ENCODE results near the gene CSDE1.
A peak's percentile ranks its signal among the peaks of the same experiment; 100 is the strongest.

Gene CSDE1

GRCh38 chr1:114700036-114700600 is 57.7 kb downstream of the CSDE1 start:
- no peak for DNase-seq

GRCh38 chr1:114696810-114697209 is 61.0 kb downstream of the CSDE1 start:
- no peak for DNase-seq

- DNase-seq = no peak
Measured at GRCh38 chr1:114695430-114696058, 62.2 kb downstream of the CSDE1 start, which contains the start of gene AMPD1. AMPD1 (minus strand) TSS chr1:114695546; CDS start chr1:114695471, 75 bp downstream.

- no peak for DNase-seq
Measured at GRCh38 chr1:114694540-114695310, 63.1 kb downstream of the CSDE1 start.

GRCh38 chr1:114692947-114693346 is 64.8 kb downstream of the CSDE1 start:
- no peak for DNase-seq

GRCh38 chr1:114691061-114691460 is 66.7 kb downstream of the CSDE1 start:
- no peak for DNase-seq

GRCh38 chr1:114690148-114690547 is 67.6 kb downstream of the CSDE1 start:
- no peak for DNase-seq

GRCh38 chr1:114688526-114688925 is 69.3 kb downstream of the CSDE1 start:
- DNase-seq = no peak

- DNase-seq = no peak
Measured at GRCh38 chr1:114685851-114686250, 71.9 kb downstream of the CSDE1 start.

- no peak for DNase-seq
Measured at GRCh38 chr1:114677691-114678090, 80.1 kb downstream of the CSDE1 start.

- no peak for DNase-seq
Measured at GRCh38 chr1:114676115-114676514, 81.7 kb downstream of the CSDE1 start.

GRCh38 chr1:114671939-114672275 is 85.9 kb downstream of the CSDE1 start:
- DNase-seq = no peak

GRCh38 chr1:114671011-114671938 is 86.5 kb downstream of the CSDE1 start:
- no peak for DNase-seq

GRCh38 chr1:114670083-114671010 is 87.4 kb downstream of the CSDE1 start:
- peak; percentile 47 to 85 (median 64) for DNase-seq

- DNase-seq = no peak
Measured at GRCh38 chr1:114669562-114670082, 88.2 kb downstream of the CSDE1 start, which contains the start of gene DENND2C. DENND2C (minus strand) TSS chr1:114670049; CDS start chr1:114625984, 44,065 bp downstream.

GRCh38 chr1:114668784-114669561 is 88.8 kb downstream of the CSDE1 start:
- DNase-seq = peak in 1 of 4 experiments; percentile 0

- no peak for DNase-seq
Measured at GRCh38 chr1:114668373-114668772, 89.4 kb downstream of the CSDE1 start.

GRCh38 chr1:114666954-114667353 is 90.8 kb downstream of the CSDE1 start:
- no peak for DNase-seq

Data from activated naive CD4-positive, alpha-beta T cell (primary cell).